Fibroblast of skin of right biceps (primary cell): ENCODE measurements around the gene FAM204A.

Experiments
- DNase-seq: peaks from one replicate; pipeline ENCODE4 v3.0.0-alpha.2; 2013

The FAM204A gene

DNA sequence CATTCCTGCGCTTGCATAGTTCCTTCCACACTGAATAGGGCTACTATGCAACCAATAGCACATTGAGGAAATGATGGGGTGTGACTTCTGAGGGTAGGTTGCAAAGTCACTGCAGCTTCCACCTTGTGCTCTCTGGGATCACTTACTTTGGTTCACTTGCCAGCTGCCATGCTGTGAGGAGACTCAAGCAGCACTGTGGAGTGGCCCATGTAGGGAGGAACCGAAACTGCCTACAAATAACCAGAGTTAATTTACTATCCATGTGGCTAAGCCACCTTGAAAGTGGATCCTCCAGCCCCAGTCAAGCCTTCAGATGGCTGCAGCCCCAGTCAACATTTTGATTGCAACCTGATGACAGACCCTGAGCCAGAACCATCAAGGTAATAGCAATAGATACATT, 64.3 kb downstream of the FAM204A start:
- no peak for DNase-seq

DNA sequence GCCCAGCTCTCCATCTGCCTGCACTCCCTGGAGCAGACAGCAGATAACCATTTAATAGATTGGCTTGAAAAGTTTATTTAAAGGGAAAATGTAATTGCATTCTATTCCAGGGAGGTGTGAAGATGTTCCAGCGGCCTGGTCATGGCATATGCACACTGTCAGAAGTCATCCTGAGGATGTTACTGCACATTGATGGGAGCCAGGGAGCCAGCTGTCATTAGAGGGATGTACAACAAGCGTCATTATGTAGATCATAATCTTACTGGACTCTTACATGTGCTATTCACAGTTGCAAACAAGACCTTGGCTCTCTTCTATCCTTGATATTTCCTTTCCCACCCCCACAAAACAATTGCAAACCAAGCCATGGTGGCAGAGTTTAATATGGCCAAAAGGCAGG, 65.4 kb downstream of the FAM204A start:
- DNase-seq = no peak

DNA sequence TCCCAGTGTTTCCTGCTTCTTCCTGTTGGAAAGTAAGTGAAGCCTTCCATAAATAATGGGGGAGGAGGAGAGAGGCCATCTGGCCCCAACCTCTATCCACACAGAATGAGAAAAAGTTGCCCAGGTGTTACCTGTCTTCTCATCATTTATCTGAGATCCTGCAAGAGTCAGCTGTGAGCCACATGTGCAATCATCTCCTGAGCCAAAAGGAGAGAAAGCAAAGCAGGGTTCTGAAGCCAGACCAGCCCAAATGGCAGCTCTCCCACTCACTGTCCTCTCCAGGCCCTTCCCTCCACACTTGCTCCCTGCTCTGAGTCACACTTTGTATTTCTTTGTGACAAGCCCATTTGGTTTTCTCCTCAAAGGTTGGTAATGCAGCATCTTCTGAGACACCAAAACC, 65.9 kb downstream of the FAM204A start:
- DNase-seq = no peak

DNA sequence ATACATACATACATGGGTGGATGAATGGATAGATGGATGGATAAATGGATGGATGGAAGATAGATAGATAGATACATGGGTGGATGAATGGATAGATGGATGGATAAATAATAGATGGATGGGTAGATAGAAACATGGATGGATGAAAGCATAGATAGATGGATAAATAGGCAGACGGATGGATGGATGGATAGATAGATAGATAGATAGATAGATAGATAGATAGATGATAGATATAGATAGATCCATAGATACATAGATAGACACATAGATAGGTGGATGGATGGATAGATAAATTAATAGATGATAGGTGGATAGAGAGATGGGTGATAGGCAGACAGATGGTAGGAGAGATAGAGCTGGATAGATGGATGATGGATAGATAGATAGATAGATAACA, 68.5 kb downstream of the FAM204A start:
- DNase-seq = no peak

DNA sequence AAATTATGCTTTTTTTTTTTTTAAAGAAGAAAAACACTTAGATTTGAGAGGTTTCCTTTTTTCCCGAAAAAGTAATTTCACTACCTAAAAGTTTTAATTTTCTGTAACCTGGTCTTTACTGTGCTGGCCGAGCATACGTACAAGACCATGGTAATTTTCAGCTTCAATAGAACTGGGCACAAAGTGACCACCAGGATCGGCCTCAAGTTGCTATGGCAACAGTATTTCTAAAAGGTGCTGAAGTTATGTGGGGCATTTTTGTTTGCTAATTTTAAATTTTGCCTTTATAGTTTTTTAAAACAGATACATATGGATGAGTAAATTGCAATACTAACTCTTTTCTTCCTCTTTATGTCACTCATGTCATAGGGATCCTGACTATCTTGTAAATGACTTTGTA, 69.4 kb downstream of the FAM204A start:
- DNase-seq = no peak

DNA sequence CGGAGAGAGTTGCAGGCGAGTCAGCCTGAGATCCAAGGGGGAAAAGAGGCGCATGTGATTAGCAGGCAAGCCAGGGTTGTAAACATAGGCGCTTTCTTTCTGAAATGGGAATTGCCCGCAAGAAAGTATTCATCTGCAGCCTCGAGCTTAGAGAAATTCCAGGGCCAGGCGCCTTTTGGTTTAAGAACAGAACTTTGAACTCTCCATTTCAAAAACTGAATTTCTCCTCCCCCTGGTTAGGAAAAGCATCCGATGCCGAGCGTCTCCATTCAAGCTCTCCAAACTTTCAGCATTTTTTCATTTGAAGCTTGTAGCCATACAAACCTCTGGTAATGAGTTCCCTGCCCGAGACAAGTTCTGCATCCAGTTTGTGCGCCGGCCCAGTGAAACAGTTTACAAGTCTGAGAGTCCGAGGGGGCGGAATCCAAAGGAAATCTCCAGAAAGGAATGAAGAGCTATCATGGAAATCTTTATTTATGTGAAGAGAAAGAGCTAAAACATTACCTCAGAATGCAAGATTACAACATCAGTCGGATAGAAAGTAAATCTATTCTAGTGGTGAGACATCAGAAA, 69.9 kb downstream of the FAM204A start:
- DNase-seq = peak; percentile 45

DNA sequence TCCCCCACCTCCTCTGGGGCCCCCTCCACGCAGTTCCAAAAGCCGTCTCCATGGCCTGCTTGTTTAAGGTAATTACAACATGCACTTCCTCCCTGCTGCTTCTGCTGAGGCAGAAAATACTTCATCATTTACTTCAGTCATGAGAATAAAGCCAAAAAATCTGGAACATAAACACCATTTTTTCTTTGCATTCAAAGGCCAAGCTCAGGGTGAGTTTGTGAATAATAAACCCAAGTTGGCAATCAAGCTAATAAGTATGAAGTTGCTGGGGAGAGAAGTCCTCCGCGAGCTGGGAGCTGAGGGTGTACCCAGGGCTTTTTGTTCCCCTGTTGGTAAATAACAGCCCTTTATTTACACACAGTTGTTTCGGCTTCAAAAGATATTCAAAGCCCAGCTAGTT, 70.5 kb downstream of the FAM204A start:
- no peak for DNase-seq

DNA sequence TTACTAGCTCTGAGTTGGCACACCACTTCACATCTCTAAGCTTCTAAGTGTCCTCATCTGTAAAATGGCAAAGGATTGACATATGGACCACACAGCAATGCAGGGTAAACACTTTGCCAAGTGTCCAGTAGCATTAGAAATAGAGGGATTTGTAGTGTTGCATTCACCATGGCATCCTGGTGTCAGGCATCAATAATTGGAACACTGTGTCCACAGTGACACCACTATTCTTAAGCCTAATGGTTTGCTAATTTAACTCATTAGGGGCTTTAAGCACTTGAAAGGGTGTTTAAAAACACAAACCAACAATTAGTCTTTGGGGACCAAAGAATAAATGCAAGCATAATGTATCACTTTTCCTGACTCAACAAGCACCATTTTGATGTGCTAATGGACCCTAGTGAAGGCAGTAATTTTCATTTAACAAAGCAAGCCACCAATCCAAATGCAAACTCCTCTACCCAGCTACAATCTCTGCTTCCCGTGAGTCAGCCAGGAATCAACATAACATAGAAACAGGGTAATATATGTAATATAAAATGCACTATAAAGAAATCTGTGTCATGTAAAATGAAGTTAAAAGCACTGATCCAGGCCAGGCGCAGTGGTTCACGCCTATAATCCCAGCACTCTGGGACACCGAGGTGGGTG, 75.9 kb downstream of the FAM204A start:
- DNase-seq = no peak

DNA sequence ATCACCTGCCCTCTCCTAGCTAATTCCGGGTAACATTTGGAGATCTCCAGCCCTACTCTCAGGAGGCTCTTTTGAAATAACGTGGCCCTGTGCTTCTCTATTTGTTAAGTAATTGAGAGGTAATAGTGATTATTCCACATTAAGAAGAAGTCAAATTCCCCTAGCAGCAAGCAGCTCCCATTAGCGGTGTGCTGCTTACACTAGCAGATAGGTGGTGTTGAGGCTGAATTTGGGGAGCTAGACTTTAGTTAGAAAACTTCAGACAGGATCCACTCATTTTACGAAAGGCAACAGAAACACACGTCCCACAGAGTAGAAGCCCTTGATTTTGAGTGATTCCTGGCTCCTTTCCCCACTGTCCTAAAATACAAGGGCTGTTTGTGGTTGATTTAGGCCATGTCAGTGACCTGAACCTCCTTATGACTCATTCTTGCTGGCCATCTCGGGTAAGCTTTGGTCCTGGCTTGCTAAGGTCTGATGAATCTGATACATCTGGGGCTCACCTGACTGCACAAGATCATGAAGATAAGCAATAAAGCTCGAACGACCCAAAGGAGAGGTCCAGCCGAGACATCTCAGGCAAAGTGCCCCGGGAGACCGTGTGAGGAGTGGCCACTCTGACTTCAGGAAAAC, 77.2 kb downstream of the FAM204A start:
- no peak for DNase-seq

DNA sequence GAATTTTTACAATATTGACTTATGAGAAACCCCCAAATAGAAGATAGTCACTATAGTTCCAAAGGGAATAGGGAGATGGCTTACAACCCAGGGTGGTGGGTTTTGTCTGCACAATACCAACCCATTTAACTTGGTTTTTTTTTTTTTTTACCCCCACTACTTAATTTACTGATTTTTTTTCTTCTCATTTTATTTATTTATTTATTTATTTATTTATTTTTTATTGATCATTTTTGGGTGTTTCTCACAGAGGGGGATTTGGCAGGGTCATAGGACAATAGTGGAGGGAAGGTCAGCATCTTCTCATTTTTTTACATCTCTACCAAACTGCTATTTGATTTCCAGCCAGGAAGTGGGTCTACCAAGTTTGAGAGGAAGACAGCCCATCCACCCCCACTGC, 77.9 kb downstream of the FAM204A start:
- DNase-seq = no peak

DNA sequence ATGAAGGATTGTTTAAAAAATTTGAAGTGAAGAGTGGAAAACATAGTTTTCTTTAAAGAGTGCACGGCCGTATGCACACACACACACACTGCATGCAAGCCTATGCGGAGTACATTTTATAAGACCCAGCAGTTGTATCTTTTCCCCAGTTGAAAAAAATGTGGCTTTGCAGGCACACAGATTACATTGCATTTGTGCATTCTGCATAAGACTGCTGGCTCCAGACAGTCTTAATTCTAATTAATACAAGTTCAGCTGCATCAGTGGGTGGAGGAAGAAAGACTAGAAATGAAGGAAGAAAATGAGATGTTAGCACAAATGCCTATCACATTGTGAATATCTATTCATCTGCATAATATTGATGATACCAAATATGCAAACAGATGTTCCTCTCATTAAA, 79.6 kb downstream of the FAM204A start:
- DNase-seq = no peak

DNA sequence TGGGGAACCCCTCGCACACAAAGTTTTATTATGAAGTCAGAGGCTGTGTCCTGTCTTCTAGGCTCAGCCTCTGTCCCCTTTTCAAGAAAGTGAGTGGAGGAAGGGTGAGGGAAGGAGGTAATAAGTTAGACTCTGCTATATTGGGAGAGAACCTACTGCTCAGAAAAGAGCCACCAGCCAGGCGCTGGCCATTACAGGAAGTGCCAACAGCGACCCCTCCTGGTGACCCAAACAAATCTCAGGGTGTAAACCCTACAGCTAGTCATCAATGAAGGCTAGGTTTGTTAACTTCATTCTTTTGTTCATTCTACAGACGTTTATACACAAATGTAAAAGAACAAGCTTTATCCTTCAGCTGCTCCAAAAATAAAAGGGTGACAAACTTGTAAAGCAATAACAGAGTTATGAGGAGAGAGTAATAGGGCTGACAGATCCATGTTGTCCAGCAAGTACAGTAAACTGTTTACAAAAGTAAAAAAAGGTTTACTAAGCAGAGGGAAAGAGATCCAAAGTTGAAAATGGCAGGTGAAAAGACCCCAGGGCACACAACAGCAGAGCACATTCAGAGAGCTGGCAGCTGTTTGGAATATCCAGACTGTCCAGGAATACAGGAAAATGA, 82.7 kb downstream of the FAM204A start:
- DNase-seq = peak; percentile 33

DNA sequence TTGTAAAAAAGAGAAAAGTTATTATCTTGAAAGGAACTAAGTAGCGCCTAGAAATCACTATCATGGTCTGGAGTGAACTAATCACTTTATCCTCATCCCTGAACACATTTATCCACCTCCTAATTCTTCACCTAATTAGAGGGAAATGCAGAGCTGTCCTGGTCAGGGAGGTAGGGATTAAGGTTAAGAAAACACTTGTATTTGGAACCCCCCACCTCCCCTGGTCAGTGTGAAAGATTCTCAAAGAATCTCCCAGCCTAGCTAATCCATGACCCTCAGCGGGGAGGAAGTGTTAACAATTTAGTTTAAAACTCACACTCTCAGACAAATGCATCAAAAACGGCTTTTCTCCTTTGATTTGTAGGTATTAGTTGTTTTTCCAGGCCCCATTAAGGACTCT, 83.8 kb downstream of the FAM204A start:
- no peak for DNase-seq

DNA sequence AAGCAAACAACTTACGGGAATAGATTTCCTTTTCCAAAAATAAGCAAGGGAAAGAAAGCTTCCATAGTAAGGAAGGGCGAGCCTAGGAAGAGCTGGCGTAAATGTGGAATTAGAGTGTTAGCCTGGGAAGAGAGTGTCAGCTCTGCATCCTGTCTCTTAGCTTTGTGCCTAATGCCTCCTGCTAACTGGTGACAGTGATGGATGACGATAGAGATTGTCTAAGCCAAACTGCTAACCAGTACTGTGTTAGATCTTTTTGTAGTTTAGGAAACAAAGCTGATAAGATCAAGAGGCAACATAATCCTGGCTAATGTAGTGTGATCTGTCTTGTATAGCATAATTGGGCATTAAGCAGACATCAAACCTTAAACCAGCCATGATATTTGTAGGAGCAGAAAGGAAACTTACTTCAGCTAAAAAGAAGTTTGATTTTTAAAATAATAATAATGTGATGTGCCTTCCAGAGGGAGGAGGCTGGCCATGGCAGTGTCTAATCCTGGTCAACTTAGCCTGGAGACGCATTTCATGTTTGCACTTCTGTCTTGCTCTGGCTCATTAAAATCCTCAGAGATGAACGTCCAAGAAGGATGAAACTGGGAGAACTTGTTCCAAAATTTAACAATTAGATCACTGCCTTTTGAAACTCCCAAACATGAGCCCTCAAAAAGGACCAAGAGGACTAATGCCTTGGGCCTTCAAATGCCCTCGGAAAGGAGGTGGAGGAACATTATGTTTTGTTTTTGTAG, 85.1 kb downstream of the FAM204A start:
- no peak for DNase-seq

DNA sequence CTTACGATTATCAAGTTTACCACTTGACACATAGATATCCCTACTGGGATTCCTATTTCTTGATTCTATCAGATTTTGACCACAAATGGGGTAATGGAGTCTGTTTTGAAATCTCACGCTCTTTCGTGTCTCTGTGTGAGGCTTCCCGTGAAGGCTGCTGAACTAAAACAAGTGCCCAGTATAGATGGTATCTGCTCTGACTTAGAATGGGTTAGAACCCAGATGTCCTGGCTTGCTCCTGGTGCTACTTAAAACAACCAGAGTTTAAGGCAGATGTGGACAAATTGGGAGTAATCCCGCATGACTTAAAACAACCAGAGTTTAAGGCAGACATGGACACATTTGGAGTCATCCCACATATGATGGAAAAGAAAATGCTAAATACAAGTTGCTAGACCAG, 85.9 kb downstream of the FAM204A start:
- no peak for DNase-seq

DNA sequence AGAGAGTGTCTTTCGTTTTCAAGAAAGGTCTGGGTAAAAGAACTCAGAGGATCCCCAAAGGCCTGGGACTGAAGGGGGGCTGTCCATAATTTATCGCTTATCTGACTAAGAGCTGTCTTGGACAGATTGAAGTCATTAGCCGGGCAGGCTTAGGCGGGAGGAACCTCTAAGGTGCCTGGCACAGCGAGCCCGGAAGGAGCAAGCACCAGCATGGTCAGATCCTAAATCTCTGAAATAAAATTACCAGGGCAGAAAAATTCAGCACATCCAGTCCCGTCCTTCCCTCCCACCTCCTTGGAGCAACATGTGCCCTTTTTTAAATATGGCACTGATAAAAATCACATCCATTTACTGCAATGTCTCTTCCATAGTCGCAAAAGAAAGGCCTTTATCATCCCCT, 86.8 kb downstream of the FAM204A start:
- no peak for DNase-seq

DNA sequence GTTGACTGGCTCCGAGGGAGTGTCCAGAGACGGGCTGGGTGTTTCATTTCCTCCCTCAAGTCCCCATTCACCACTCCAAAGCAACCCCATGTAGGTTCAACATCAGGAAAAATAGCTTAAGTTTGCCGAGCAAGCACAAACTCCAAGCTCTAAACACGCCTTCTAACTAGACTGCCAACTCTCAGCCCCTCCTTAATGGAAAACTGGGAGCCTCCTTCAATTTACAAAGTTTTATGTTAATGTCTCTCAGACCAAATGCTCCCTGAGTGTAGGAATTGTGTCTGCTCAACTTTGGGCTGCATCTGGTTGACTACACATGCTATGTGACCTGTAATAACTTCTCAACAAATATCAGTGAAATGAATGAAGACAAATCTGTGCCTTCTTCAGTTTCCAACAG, 87.5 kb downstream of the FAM204A start:
- DNase-seq = no peak

DNA sequence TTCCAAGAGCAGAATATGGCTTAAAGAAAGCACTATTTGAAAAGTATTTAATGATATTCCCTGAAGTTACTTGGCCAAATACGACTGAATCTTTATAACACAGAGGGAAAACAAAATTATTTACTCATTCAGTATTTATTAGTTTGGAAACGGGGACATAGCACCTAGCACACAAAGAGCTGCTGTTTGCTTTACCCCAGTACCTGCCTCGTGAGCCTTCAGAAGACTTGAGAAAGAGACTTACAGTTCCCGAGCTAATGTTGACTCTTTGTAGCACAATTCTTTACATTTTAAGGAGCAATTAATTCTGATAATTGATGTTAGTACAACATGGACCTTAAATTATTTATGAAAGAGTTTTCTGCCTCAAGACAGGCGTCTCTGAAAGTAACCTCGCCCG, 88.7 kb downstream of the FAM204A start:
- no peak for DNase-seq

DNA sequence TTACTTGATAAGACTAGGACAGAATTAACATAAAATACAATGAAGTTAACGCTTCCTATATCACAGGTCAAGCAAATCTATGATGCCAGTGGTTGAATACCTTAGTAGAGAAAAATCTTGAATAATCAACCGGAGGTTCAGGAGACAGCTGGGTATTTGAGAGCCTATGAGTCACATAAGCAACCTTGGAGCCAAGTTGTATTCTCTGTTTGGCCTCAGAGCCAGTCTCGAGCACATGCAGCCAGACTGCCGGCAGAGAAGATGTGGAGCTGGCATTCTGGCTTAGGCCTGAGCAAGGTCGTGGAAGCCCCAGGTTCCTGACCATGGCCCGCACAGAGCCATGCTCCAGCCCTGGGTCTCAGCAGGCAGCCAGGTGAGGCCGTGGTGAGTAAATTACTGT, 90.3 kb downstream of the FAM204A start:
- DNase-seq = peak; percentile 6

DNA sequence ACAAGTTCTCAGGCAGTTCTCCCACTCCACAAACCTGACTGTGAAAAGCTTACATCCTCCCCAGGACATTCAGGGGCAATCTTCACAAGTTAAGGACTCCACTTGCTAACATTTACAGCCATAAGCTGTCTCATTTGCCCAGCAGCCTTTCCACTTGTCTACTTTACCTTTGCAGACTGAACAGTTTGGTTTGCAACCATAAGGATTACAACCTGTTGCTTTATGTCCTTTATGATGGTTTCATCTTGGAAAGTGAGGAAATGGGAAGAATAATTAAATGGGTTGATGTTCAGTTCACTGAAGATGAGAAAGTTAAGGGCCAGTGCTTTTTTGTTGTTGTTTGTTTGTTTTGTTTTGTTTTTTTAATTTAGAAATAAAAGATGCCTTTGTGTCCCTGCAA, 92.4 kb downstream of the FAM204A start:
- no peak for DNase-seq
